Transverse colon (tissue), 4 donors: Measurements from ENCODE around the gene KY.

Experiments used
- CTCF ChIP-seq, 5 experiments: fragments of 200-600 bp in 3 of 5; fragments of 450-650 bp in 2 of 5; sonication (generic) in 3 of 5; IDR thresholded peaks; 1 replicate in 2 of 5; 2 replicates in 3 of 5; pipeline ENCODE4 v1.5.1; 2016 to 2017; ENCODE audit warnings: antibody characterized with exemption in 5 of 5, inconsistent platforms in 3 of 5, mild to moderate bottlenecking in 2 of 5, moderate library complexity in 1 of 5
- POLR2A ChIP-seq: fragments of 450-650 bp; IDR thresholded peaks from one replicate; pipeline ENCODE4 v1.6.1; 2016; ENCODE audit warnings: antibody characterized with exemption, mild to moderate bottlenecking, moderate library complexity
- POLR2AphosphoS5 ChIP-seq, 3 donors: sonication (generic); formaldehyde crosslinking; IDR thresholded peaks; one replicate each; pipeline ENCODE4 v1.6.1; 2016; ENCODE audit warnings: antibody characterized with exemption in 3 of 3

DNA sequence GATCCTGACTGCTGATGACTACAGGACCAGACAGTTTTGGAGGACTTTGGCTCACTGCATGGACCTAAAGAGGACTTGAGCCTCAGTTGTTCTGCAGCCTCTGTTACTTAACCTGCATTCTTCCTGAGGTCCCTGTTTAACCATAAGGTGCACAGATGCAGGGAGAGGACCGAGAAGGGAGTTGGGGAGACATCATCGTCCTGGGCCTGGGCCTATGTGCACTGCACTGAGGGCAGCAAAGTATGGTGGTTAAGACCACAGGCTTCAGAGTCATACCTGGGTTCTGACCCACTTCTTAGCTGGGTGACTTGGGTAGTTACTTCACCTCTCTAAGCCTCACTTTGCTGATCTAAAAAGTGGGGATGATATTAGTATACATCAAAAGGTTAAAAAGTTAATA lies 21.9 kb downstream of the KY start:
- TF ChIP-seq CTCF (IDR thresholded peaks at IDR 0.05) (no peak), POLR2A (no peak), POLR2AphosphoS5 (IDR thresholded peaks at IDR 0.05) (no peak)
